HepG2 (cell line): ENCODE measurements around the gene ZKSCAN4. TPM values are rescaled to one million over a fixed set of nuclear protein-coding genes. Genes with fewer than 3 reads are reported as not detected.

ENCODE experiments used
- AKNA ChIP-seq: sonication (generic); formaldehyde crosslinking; IDR thresholded peaks from 2 replicates; pipeline ENCODE4 v1.4.0; 2020; ENCODE audit warnings: missing genetic modification reagents, borderline replicate concordance
- NCOA2 ChIP-seq: sonication (generic); formaldehyde crosslinking; IDR thresholded peaks from 2 replicates; pipeline ENCODE4 v1.8.0; 2022; ENCODE audit warnings: inconsistent platforms
- NR2F6 ChIP-seq, 2 experiments: IDR thresholded peaks; 2 replicates each; pipeline ENCODE4 v1.6.1; 2016; ENCODE audit warnings: antibody characterized with exemption in 1 of 2, mild to moderate bottlenecking in 1 of 2
- TFDP1 ChIP-seq: IDR thresholded peaks from 2 replicates; pipeline ENCODE4 v1.6.1; 2016; ENCODE audit warnings: missing compliant biosample characterization, missing genetic modification reagents, borderline replicate concordance
- ZFYVE20 ChIP-seq: sonication (generic); formaldehyde crosslinking; IDR thresholded peaks from 2 replicates; pipeline ENCODE4 v1.8.0; 2023; ENCODE audit warnings: low read depth, mild to moderate bottlenecking, moderate library complexity, missing genetic modification reagents, borderline replicate concordance
- ZNF10 ChIP-seq: sonication (generic); formaldehyde crosslinking; IDR thresholded peaks from 2 replicates; pipeline ENCODE4 v1.4.0; 2020; ENCODE audit warnings: mild to moderate bottlenecking, low read depth, missing genetic modification reagents, borderline replicate concordance
- ZNF142 ChIP-seq: sonication (generic); formaldehyde crosslinking; IDR thresholded peaks from 2 replicates; pipeline ENCODE4 v1.4.0; 2020; ENCODE audit warnings: missing genetic modification reagents
- ZNF446 ChIP-seq: sonication (generic); formaldehyde crosslinking; IDR thresholded peaks from 2 replicates; pipeline ENCODE4 v1.5.0; 2020; ENCODE audit warnings: mild to moderate bottlenecking, missing genetic modification reagents
- ZNF563 ChIP-seq: sonication (generic); formaldehyde crosslinking; IDR thresholded peaks from 2 replicates; pipeline ENCODE4 v1.8.0; 2022; ENCODE audit warnings: mild to moderate bottlenecking, moderate library complexity, missing genetic modification reagents
- ZNF589 ChIP-seq: sonication (generic); formaldehyde crosslinking; conservative IDR thresholded peaks from 2 replicates; pipeline ENCODE4 v1.8.0; 2022; ENCODE audit warnings: mild to moderate bottlenecking, moderate library complexity, missing genetic modification reagents
- polyA plus RNA-seq, 8 experiments: library from polyadenylated mRNA; depleted of rRNA in 3 of 8; stranded (reverse) in 7 of 8; unstranded in 1 of 8; fragments of >200 nt; fragmentation: Illumina TruSeq in 4 of 8; extraction: Trizol in 4 of 8; gene quantifications; 2 replicates each; pipeline versions ENCODE4 v1.2.1 to v1.2.3, GENCODE V29; 2011 to 2016; ENCODE audit warnings: low read depth in 4 of 8, missing spikeins in 1 of 8, mixed read lengths in 1 of 8; ENCODE audit not compliant: insufficient read depth in 1 of 8
- total RNA-seq, 5 experiments: library from RNA; depleted of rRNA; stranded (reverse); fragments of >200 nt; fragmentation: Illumina TruSeq; extraction: Trizol; gene quantifications; 2 replicates each; pipeline ENCODE4 v1.2.3, GENCODE V29; 2016; ENCODE audit warnings: low read depth in 1 of 5
- TF ChIP-seq, protein P1 (sequence below): sonication (generic); formaldehyde crosslinking; IDR thresholded peaks from 2 replicates; pipeline ENCODE4 v1.8.1; 2022; ENCODE audit warnings: mild to moderate bottlenecking, missing genetic modification reagents
- TF ChIP-seq, protein P2 (sequence below): sonication (generic); formaldehyde crosslinking; IDR thresholded peaks from 2 replicates; pipeline ENCODE4 v1.4.0; 2020; ENCODE audit warnings: missing genetic modification reagents

ZKSCAN4 gene
- total and polyA plus RNA-seq, 2 of the 13 experiments (the other 11 are each of a cell fraction or from before 2014, with no cell fraction given), result 2.9 to 7.8 TPM

GRCh38 chr6:28266962-28267694 is 15.1 kb upstream of the ZKSCAN4 start, which contains the start of gene ZSCAN26 (continued):
- TF ChIP-seq AKNA, result peak; percentile 96
- peak; percentile 93; the same call in 1 of the 2 replicates for TF ChIP-seq ZNF142
- TF ChIP-seq ZNF589, result no peak
- peak; percentile 49; the same call in 1 of the 2 replicates for TF ChIP-seq TFDP1
- TF ChIP-seq ZFYVE20 (CRISPR knock-in tag), result no peak
- peak; percentile 47; the same call in 1 of the 2 replicates for TF ChIP-seq NCOA2 (CRISPR knock-in tag)
- TF ChIP-seq ZNF563 (CRISPR knock-in tag), result peak; percentile 86
- no peak for TF ChIP-seq NR2F6 (IDR thresholded peaks at IDR 0.05)
- TF ChIP-seq NR2F6 (CRISPR knock-in tag; IDR thresholded peaks at IDR 0.05), result peak; percentile 29; the same call in 1 of the 2 replicates
- TF ChIP-seq, protein P1, sequence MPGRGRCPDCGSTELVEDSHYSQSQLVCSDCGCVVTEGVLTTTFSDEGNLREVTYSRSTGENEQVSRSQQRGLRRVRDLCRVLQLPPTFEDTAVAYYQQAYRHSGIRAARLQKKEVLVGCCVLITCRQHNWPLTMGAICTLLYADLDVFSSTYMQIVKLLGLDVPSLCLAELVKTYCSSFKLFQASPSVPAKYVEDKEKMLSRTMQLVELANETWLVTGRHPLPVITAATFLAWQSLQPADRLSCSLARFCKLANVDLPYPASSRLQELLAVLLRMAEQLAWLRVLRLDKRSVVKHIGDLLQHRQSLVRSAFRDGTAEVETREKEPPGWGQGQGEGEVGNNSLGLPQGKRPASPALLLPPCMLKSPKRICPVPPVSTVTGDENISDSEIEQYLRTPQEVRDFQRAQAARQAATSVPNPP (CRISPR knock-in tag), result peak; percentile 88
- no peak for TF ChIP-seq ZNF10 (CRISPR knock-in tag)
- TF ChIP-seq ZNF446 (CRISPR knock-in tag), result no peak; the same call in 1 of the 2 replicates
- TF ChIP-seq, protein P2, sequence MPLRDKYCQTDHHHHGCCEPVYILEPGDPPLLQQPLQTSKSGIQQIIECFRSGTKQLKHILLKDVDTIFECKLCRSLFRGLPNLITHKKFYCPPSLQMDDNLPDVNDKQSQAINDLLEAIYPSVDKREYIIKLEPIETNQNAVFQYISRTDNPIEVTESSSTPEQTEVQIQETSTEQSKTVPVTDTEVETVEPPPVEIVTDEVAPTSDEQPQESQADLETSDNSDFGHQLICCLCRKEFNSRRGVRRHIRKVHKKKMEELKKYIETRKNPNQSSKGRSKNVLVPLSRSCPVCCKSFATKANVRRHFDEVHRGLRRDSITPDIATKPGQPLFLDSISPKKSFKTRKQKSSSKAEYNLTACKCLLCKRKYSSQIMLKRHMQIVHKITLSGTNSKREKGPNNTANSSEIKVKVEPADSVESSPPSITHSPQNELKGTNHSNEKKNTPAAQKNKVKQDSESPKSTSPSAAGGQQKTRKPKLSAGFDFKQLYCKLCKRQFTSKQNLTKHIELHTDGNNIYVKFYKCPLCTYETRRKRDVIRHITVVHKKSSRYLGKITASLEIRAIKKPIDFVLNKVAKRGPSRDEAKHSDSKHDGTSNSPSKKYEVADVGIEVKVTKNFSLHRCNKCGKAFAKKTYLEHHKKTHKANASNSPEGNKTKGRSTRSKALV, result 0 out of 2 replicates have a peak, but pooled peaks have one; percentile 71
